BJ (cell line): ENCODE data around the gene UBQLN4. TPM values are rescaled to one million over a fixed set of nuclear protein-coding genes. Genes with fewer than 3 reads are reported as not detected.

Source experiments
- CTCF ChIA-PET: fragments of 350-600 bp; formaldehyde crosslinking; extraction: SDS; loops from one replicate; lab custom pipeline; 2021; ENCODE audit warnings: antibody characterized with exemption, inconsistent platforms; lab: Yijun Ruan, JAX
- POLR2A ChIA-PET: fragments of 300-600 bp; sonication (Branson Sonifier 250); formaldehyde crosslinking; extraction: SDS; loops from one replicate; lab custom pipeline; 2021; ENCODE audit warnings: antibody characterized with exemption; lab: Charles Lee
- DNase-seq: peaks from one replicate; pipeline ENCODE4 v3.0.0-alpha.2; 2011; ENCODE audit warnings: low read depth
- H3K27me3 ChIP-seq: 2 replicates; pipeline ENCODE4 v1.6.0; 2011; ENCODE audit warnings: low read length; ENCODE audit not compliant: control insufficient read depth, insufficient read depth
- H3K36me3 ChIP-seq: 2 replicates; pipeline ENCODE4 v1.5.1; 2011; ENCODE audit warnings: low read length; ENCODE audit not compliant: control insufficient read depth, insufficient read depth
- H3K4me3 ChIP-seq: 2 replicates; pipeline ENCODE4 v1.5.1; 2011; ENCODE audit warnings: low read depth, mild to moderate bottlenecking, control low read depth, low read length
- CTCF ChIP-seq: IDR thresholded peaks from 2 replicates; pipeline ENCODE4 v1.5.1; 2011; ENCODE audit warnings: low read depth, mild to moderate bottlenecking, control low read depth, inconsistent platforms, low read length, moderate library complexity; ENCODE audit not compliant: insufficient read depth
- polyA plus RNA-seq: library from polyadenylated mRNA; depleted of rRNA; stranded (reverse); fragments of >200 nt; gene quantifications from 2 replicates; pipeline ENCODE4 v1.2.3, GENCODE V29; 2011

The UBQLN4 gene
- polyA plus RNA-seq, 1 experiment: 28.3 TPM

GRCh38 chr1:156054500-156055280, 1.1 kb upstream of the UBQLN4 start, which contains the start of gene LAMTOR2:
Gene LAMTOR2 (plus strand): TSS chr1:156054782. CDS start chr1:156054890, 108 bp downstream.
- TF ChIP-seq CTCF: no peak
- DNase-seq: peak; percentile 77
- CTCF ChIA-PET: no interaction called here
- no peaks in the 10 kb centered on the region for H3K27me3 ChIP-seq
- peak within 1 kb of the TSS; percentile 79 for H3K4me3 ChIP-seq
- H3K36me3 ChIP-seq: no peaks in the 10 kb centered on the region; the same call in none of the 2 replicates
- POLR2A ChIA-PET: no interaction called here

- POLR2A ChIA-PET: interaction anchor here (0.6 kb wide), 1 partner anchor 184 kb away, joined by 20 read pairs; no protein-coding TSS in a partner anchor
- DNase-seq: no peak
- Histone ChIP-seq H3K27me3 (no peaks in the 10 kb centered on the region), H3K4me3 (peak overlapping the region; percentile 86), H3K36me3 (peaks cover 2% of the 10 kb centered on the region)
- CTCF ChIA-PET: interaction anchor here (0.6 to 1.5 kb wide), 8 partner anchors 10 to 47 kb away, joined by 3 to 6 read pairs (median 4); partner anchors contain the start of gene SSR2
- peak; percentile 49 for TF ChIP-seq CTCF
These were observed 483 bp downstream of the UBQLN4 start for GRCh38 chr1:156052862-156053767.

GRCh38 chr1:156051011-156051725, 2.4 kb downstream of the UBQLN4 start:
- TF ChIP-seq CTCF: no peak
- peaks cover 3% of the 10 kb centered on the region for H3K36me3 ChIP-seq
- DNase-seq: no peak
- ChIA-PET POLR2A (no interaction called here), CTCF (interaction anchor here (0.7 to 2.1 kb wide), 4 partner anchors 9 to 15 kb away, joined by 3 to 6 read pairs (median 4); no protein-coding TSS in a partner anchor)
- H3K4me3 ChIP-seq: no peak overlapping the region
- no peaks in the 10 kb centered on the region for H3K27me3 ChIP-seq

GRCh38 chr1:156050376-156050775, 3.2 kb downstream of the UBQLN4 start:
- CTCF ChIA-PET: interaction anchor here (1.2 to 2.2 kb wide), 4 partner anchors 15 to 79 kb away, joined by 3 to 6 read pairs (median 5); no protein-coding TSS in a partner anchor

More at GRCh38 chr1:156050376-156050775, 3.2 kb downstream of the UBQLN4 start:
- no peak for DNase-seq
- TF ChIP-seq CTCF: no peak
- H3K36me3 ChIP-seq: peaks cover 3% of the 10 kb centered on the region
- POLR2A ChIA-PET: no interaction called here
- no peaks in the 10 kb centered on the region for H3K27me3 ChIP-seq
- H3K4me3 ChIP-seq: no peak overlapping the region
